SHP77 (cell line): ENCODE measurements around the gene WDR93.
A peak's percentile ranks its signal among the peaks of the same experiment; 100 is the strongest.
"Not testable (repeated sequence)": the region's sequence is repeated elsewhere in the genome, so short reads cannot be mapped to it uniquely, and the experiment has no call there.

ENCODE experiments used
- DNase-seq, 2 experiments: peaks; one replicate each; lab custom pipeline; 2025; lab: John Stamatoyannopoulos, UW

WDR93 gene

DNA sequence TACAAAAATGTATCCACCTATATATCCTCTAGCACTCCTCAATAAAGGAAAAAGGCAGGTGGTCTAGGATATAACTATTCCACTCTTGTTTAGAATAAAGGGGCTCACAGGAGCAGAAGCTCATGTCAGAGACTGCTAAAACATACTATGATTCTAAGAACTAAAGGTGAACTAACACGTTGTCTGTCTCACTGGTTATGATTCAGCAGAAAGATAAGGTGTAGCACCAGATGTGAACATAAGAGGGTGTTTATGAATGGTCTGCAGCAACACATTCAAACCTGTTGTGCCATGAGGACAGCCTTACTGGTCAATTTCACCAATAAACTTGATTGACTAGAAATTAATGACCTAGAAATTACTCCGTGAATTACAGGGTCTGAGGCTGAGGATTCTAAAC is 4.6 kb upstream of the WDR93 start:
- no peak for DNase-seq

DNA sequence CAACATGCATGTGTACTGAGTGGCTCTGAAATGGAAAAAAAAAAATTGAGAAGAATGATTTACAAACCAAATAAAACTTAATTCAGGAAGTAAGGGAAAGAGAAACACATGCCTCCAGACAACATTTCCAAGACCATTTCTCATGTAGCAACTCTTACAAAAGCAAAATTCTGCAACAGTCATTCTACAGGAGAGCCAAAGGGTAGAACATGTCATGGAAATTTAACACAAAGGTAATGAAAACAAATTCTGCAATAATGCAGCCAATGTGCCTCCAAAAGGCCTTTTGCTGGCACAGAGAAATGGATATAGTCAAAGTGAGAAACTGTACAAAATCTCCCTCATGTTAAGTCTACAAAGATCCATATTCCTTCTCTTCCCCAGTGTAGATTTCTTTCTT is 4.1 kb upstream of the WDR93 start:
- DNase-seq, result no peak

DNA sequence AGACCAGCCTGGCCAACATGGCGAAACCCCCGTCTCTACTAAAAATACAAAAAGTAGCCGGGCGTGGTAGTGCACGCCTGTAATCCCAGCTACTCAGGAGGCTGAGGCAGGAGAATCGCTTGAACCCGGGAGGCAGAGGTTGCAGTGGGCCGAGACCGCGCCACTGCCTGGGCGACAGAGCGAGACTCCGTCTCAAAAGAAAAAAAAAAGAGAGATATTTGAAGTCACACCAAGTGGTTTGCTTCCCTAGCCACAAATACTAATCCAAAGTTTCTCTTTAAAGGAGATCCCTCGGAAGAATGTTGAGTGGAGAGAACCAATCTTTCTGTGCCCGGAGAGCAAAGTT is 708 bp upstream of the WDR93 start:
- not testable (repeated sequence) for DNase-seq

DNA sequence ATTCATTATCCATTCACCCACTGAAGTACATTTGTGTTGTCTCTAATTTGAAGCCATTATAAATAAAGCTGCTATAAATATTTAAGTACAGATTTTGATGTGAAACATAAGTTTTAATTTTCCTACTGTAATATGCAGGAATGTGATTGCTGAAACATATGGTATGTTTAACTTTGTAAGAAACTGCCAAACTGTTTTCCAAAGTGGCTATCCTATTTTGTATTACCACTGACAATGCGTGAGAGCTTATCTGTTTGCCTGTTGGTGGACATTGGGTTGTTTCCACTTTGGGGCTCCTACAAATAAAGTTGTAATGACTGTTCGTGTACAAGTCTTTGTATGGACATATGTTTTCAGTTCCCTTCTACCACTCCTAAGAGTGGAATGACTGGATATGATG is 2.5 kb downstream of the WDR93 start:
- no peak for DNase-seq

DNA sequence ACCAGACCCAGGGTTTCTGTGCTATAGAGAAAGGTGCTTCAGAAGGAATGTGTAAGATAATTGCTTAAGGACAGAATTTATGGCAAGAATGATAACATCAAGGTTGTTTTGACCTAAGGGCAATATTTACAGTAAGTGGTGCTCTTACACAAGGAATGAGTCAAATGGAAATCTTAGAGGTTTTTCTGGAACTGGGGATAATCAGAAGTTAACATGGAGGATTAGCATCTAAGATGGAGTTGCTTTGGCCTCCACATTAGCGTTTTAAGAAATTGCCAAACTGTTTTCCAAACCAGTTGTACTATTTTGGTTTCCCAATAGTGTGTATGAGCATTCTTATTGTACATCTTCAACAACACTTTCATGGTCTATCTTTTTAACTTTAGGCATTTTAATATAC is 3.1 kb downstream of the WDR93 start:
- no peak for DNase-seq

DNA sequence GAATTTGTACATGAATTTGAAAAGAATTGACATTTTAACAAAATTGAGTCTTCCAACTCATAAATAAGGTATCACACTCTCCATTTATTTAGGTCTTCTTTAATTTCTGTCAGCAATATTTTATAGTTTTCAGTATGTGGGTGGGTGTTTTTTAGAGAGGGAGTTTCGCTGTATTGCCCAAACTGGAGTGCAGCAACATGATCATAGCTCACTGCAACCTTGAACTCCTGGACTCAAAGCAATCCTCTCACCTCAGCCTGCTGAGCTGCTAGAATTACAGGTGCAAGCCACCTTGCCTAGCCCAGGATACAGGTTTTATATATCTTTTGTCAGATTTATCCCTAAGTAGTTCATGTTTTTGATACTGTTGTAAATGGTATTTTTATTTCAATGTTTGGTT is 4.6 kb downstream of the WDR93 start:
- no peak for DNase-seq

DNA sequence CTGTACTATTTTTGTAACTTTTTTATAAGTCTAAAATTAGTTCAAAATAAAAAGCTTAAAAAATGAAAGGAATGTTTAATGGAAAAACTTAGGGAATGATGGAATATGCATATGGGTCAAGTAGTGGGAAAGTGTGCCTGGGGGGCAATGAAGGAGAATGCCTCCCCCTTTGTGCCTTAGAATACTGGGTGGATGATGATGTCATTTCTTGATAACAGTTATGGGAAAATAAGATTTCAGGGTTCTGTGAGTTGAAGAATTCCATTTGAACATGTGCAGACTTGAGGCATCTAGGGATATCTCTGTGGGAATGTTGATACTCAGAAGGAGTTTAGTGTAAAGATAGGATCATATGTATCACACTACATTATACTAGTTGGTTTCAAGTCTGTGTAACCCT is 13.8 kb downstream of the WDR93 start:
- DNase-seq, result no peak

DNA sequence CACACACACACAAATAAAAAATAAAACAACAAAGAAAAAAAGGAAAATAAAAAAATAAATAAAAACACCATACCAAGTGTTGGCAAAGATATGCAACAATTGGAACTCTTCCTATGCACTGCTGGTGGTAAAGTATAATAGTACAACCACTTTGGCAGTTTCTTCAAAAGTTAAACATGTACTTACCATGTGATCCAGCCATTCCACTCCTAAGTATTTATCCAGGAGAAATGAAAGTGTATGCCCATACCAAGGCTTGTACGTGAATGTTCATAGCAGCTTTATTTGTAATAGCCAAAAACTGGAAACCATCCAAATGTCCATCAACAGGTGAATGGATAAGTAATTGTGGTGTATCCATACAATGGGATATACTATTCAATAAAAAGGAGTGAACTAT is 17.0 kb downstream of the WDR93 start:
- no peak for DNase-seq

DNA sequence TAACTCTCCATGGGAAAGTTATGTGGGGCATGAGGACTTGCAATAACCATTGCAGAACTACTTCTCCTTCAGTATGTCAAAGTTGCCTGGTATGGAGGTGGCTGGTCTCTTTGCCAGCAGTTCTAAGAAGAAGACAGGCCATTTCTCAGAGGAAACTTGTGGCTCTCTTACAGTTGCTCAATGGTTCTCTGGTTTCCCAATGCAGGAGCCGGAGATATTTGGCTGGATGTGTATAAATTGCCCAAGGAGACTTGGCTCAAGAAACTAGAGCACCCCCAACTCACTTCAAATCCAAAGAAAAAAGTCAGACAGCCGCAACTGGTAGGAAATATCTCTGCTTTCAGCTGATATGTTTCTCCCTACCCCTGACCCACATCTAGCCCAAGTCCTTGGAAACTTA is 24.2 kb downstream of the WDR93 start:
- DNase-seq, result no peak

DNA sequence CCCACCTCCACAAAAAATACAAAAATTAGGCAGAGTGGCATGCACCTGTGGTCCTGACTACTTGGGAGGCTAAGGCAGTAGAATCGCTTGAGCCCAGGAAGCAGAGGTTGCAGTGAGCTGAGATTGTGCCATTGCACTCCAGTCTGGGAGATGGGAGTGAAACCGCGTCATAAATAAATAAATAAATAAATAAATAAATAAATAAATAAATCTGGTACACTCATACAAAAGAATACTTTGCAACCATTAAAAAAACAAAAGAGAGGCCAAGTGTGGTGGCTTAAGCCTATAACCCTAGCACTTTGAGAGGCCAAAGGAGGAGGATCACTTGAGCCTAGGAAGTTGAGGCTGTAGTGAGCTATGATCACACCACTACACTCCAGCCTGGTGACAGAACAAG is 32.4 kb downstream of the WDR93 start:
- no peak for DNase-seq

DNA sequence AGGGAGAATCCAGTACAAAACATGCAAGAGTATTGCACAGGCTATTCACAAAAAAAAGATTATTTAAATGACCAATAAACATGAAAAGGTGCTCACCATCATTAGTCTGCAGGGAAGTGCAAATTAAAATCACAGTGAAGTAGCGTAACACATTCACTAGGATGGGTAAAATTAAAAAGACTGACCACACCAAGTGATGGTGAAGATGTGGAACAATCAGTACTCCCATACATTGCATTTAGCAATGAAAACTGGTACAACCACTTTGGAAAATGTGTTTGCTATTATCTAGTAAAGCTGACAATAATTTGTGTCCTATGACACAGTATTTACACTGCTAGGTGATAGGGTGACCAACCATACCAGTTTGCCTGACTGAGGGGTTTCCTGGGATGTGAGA is 34.0 kb downstream of the WDR93 start:
- DNase-seq, result no peak

DNA sequence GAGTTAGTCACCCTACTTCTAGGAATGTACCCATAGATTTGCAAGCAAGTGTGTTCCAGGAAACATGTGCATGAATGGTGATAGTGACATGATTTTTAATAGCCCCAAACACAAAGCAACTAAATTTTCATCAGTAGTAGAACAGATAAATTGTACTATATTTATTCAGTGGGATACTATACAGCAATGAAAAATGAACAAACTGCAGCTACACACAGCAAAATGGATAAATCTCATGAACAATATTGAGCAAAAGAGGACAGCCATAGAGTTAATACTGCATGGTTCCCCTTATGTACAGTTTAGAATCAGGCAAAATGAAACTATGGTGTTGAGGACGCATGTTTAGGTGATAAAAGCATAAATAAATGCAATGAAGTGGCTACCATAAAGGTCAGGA is 34.5 kb downstream of the WDR93 start:
- no peak for DNase-seq

DNA sequence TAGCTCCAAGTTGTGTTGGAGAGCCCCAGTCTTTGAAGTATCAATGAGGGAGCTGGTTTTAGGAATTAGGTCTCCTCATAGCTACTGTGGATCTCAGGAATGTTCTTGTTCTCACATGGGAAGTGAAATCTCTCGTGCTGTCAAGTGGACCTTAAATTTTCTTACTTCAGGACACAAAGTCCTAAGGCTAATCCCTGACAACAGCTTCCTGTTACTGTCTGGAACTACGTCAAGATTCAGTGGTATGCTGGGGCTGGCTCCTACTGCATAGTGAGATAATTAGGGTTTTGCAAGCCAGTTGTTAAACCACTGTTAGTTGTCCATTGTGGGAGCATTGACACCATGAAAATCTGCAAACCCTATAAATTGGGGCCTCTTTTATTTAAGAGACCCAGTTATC is 37.6 kb downstream of the WDR93 start:
- DNase-seq, result no peak

DNA sequence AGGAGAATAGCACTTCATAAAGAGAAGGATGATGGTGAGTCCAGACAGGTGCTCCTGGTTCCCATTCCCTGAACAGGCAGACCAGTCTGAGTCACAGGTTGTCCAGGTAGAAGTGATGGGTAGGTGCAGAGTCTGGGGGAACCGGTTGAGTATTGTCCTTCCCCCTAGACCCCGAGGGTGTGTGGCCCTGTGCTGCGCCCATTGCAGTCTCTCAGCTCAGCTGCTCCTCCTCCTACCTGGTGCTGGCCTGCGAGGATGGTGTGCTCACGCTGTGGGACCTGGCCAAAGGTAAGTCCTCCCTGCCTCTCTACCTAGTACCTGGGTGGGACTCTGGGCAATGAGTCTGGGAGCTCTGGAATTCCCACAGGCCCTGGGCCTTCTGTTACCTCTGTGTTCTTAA is 40.7 kb downstream of the WDR93 start:
- no peak for DNase-seq

DNA sequence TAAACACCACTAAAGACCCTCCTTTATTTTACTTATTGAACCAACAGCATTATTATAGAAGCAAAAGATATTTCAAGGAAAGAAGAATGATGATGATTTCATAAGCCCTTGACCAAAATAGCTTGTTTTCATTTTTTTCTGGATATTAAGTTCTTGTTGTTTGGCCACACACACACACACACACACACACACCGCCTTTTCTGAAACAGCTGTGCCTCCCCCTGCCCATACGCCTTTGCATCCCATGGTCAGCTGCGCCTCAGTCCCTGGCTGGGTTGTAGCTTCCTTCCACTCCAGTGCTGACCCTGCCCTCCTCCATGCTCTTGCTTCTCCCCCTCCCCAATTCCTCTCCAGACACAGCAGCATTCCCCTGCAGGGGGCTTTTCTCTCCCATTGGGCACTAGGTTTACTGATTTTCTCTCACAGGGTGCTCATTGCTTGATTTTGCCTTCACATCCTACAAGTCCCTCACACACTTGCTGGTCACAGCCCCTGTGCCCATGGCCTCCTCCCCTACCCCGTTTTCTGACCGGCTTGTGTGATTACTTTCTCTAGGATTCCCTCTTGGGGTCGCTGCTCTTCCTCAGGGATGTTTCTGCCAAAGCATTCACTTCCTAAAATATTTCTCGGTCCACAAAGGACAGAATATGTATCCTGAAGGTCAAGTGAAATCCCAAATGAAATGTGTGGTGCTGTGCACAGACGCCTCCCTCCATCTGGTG is 42.0 kb downstream of the WDR93 start:
- DNase-seq, result no peak

DNA sequence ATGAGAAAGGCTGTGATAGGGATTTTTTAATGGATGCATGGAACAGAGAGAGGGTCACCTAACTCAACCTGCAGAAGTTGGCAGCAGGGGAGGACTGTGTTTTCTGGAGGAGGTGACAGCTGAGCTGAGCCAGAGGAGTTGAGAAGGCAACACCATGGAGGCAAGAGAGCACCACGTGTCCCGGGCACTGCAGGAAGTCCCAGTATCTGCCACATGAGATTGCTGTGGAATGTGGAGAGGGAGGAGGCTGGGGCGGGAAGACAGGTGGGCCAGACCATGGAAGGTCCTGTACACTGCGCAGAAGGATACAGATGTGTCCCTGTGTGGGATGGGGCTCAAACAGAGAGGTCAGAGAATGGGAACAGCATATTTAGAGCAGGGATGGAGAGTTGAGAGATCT is 45.2 kb downstream of the WDR93 start:
- no peak for DNase-seq

DNA sequence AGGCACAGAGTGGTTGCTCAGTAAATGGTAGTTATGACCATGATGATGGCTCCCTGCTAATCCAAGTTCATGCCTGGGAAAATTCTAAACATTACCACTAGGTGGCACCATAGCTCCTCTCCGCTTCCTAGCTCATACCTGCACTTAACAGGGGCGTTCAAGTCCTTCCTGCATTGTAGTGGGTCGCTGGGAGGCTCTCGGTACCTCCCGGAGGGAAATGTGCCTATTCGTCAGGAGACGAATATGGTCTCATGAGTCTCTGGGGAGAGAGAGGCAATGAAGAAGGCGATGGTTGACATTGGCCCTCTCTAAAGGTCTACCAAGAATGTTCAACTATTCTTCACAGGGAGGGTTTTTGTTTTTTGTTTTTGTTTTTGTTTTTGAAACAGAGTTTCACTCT is 49.5 kb downstream of the WDR93 start:
- DNase-seq, result peak; percentile 56 to 77

DNA sequence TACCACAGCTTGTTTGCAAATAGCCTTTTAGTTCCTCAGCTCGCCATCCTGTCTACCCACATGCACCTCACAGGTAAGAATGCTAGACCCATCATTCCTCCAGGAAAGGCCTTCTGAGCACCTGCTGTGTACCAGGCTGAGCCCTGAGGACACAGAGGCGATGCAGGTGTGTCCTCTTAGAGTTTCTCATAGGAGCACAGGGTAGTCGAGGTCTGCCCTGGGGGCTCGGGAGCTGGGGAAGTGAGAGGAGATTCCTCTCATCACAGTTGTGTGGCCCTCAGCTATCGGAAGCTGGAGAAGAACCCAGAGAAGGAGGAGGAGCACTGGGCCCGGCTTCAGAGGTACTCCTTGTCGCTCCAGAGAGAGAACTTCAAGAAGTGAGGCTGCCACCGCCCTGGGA is 52.4 kb downstream of the WDR93 start:
- no peak for DNase-seq

DNA sequence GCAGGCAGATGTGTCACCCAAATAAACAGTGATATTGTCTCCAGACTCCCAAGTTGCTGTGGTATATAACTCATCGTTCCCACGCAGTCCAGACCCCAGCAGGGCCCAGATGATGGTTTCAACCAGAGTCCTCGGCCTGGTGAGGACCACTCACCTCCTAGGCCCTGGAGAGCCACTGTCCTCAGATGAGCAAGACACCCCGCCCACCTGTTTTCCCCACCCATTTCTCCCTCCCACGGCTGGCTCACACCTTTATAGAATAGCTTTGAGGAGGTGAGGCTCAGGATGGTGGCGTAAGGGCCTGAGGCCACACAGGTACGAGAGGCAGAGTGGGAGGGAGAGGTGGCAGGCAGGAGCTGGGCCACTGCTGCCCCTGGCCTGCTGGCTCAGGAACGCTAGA is 53.0 kb downstream of the WDR93 start:
- DNase-seq, result no peak

DNA sequence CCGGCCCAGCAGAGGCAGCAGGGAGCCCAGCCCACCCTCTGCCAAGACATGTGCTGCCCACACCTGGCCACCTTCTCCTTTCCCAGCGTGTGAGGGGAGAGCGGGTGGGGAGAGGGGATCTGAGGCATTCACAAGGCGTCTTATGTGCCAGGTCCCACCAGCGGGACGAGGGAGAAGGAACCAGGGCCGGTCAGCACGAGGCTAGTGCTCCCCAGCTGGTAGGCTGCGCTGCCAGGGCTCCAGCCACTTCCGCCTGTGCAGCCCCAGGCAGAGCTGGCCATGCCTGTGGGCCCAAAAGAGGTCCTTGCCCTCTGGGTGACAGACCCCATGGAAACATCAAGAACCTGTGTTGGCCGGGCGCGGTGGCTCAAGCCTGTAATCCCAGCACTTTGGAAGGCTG is 54.5 kb downstream of the WDR93 start:
- DNase-seq, result no peak

DNA sequence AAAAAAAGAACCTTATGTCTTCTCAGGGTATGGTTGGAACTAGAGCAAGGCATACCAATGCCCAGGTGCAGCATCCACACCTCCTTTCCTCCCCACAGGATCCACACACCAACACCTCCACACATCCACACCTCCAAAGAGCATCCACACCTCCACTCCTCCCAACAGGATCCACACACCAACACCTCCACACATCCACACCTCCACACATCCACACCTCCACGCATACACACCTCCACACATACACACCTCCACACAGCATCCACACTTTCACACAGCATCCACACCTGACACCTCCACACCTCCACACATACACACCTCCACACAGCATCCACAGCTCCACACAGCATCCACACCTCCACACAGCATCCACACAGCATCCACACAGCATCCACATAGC is 55.2 kb downstream of the WDR93 start:
- DNase-seq, result no peak

DNA sequence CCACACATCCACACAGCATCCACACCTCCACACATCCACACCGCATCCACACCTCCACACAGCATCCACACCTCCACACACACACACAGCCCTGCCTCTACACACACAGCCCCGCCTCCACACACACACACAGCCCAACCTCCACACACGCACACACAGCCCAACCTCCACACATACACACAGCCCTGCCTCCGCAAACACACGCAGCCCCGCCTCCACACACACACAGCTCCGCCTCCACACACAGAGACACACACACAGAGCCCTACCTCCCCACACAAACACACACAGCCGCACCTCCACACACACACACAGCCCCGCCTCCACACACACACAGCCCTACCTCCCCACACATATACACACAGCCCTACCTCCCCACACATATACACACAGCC is 55.8 kb downstream of the WDR93 start:
- DNase-seq, result no peak

DNA sequence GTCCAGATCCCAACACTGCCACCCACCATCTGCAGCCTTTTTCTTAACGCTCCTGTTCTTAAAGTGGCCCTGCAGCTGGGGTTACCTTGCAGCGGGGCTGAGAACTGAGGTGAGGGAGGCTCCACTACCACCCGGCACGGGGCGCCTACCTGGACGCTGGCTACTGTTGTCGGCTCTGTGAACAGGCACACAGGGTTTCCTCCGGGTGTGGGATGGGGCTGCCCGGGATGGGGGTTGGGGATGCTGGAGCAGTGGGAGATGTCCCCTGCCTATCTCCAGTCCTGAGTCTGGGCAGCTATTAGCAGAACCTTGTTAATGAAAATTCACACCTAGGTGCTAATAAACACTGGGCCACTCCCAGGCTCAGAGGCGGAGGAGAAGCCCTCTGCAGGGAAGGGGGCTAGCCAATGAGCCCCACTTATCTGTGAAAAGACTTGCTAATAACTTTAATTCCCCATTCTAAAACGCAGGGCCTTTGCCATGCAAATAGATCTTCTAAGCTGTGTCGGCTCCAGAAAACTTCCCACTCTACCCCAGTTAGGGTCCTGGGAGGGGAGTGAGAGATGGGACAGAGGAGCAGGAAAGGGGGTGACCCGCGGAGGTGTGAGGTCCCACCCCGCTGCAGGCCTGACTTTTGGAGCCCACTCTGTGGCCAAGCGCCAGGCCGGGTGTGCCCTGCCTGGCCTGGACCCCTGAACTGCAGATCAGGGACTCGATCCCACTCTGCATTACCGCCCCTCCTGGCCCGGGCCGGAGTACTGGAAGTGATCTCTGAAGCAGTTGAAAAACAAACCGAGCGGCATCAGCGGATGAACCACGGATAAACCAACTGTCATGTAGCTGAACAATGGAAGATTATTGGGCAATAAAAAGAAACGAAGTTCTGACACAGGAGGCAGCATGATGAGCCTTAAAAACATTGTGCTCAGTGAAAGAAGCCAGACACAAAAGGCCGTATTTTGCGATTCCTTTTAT is 57.4 kb downstream of the WDR93 start:
- DNase-seq, result no peak

DNA sequence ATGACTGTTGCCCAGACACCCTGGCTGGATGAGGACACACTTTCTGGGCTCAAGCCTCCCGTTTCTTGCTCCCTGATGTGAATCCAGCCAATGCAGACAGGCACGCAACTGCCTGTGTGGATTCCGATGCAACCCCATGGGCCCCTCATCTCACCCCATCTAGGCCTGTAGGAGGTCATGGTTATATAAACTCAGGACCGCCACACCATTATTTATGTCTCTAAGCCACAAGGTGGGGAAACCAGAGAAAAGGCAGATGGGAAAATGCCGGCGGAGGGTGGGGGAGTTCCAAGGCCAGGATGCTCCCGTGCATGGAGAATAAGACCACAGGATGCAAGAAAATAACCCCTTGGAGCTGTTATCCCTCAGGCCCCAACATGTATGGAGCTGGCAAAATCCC is 58.4 kb downstream of the WDR93 start:
- no peak for DNase-seq
